ENCODE measurements around the gene TMEM269. TPM values are rescaled to one million over a fixed set of nuclear protein-coding genes. Genes with fewer than 3 reads are reported as not detected.

TMEM269 gene
- total and polyA plus RNA-seq, 10 of the 15 experiments (the other 5 are each of a cell fraction or from before 2014, with no cell fraction given) = 0.02 to 0.26 (median 0.06) TPM; not detected in 2

- TF ChIP-seq RCOR1 (conservative IDR thresholded peaks at IDR 0.05; ENCODE audit: low read depth, low read length) (no peak), ZNF24 (IDR thresholded peaks at IDR 0.05) (no peak), SMC3 (IDR thresholded peaks at IDR 0.05; ENCODE audit: borderline replicate concordance, low read length) (no peak), SPI1 (IDR thresholded peaks at IDR 0.05; ENCODE audit: borderline replicate concordance, insufficient read depth, low read depth, low read length) (no peak), ZBED1 (IDR thresholded peaks at IDR 0.05; ENCODE audit: borderline replicate concordance) (no peak), RAD21 (IDR thresholded peaks at IDR 0.05; ENCODE audit: insufficient read depth, low read depth, low read length) (no peak), NR2C1 (IDR thresholded peaks at IDR 0.05) (peak; percentile 74), CEBPZ (IDR thresholded peaks at IDR 0.05; ENCODE audit: low read depth, low read length) (peak; percentile 82), POLR2AphosphoS5 (IDR thresholded peaks at IDR 0.05; ENCODE audit: low read length) (peak; percentile 83), PAX5 (IDR thresholded peaks at IDR 0.05; ENCODE audit: borderline replicate concordance, low read depth, low read length) (no peak), CHD4 (IDR thresholded peaks at IDR 0.05) (no peak), NKRF (conservative IDR thresholded peaks at IDR 0.05) (peak; percentile 50; the same call in 1 of the 2 replicates), TCF3 (IDR thresholded peaks at IDR 0.05; ENCODE audit: borderline replicate concordance, insufficient read depth, low read depth, low read length) (0 out of 2 replicates have a peak, but pooled peaks have one; percentile 42), E2F8 (IDR thresholded peaks at IDR 0.05; ENCODE audit: low read depth, partially characterized antibody) (no peak), NFYB (IDR thresholded peaks at IDR 0.05; ENCODE audit: insufficient read depth, low read depth, low read length) (peak; percentile 95), YY1 (IDR thresholded peaks at IDR 0.05; ENCODE audit: low read depth, low read length) (0 out of 2 replicates have a peak, but pooled peaks have one; percentile 35), SMARCA5 (IDR thresholded peaks at IDR 0.05) (peak; percentile 65; the same call in 1 of the 2 replicates), RBBP5 (conservative IDR thresholded peaks at IDR 0.05) (no peak), IRF3 (IDR thresholded peaks at IDR 0.05) (peak; percentile 94), TARDBP (IDR thresholded peaks at IDR 0.05; ENCODE audit: borderline replicate concordance) (no peak), BRCA1 (IDR thresholded peaks at IDR 0.05; ENCODE audit: low read depth, low read length) (no peak)
Measured at GRCh38 chr1:42846257-42847110, 61.7 kb downstream of the TMEM269 start, which contains the start of gene ZNF691 (continued).

Measured in GM12878 (cell line).